Fibroblast of lung (primary cell): ENCODE results near the gene UPF3A. TPM values are rescaled to one million over a fixed set of nuclear protein-coding genes. Genes with fewer than 3 reads are reported as not detected.
"Not testable (repeated sequence)": the region's sequence is repeated elsewhere in the genome, so short reads cannot be mapped to it uniquely, and the experiment has no call there.

ENCODE experiments used
- DNase-seq, 2 donors: peaks; one replicate each; pipeline versions ENCODE4 v3.0.0 to v3.0.0-alpha.2; 2010; ENCODE audit warnings: low read depth in 2 of 2
- H2AFZ ChIP-seq: 2 replicates; pipeline ENCODE4 v1.5.1; 2012; ENCODE audit warnings: low read length, control low read depth, inconsistent platforms
- H3K27ac ChIP-seq: 2 replicates; pipeline ENCODE4 v1.5.1; 2011; ENCODE audit warnings: low read length, control low read depth; ENCODE audit not compliant: insufficient read depth
- H3K27me3 ChIP-seq: 2 replicates; pipeline ENCODE4 v1.5.1; 2011; ENCODE audit warnings: mild to moderate bottlenecking, low read length; ENCODE audit not compliant: control insufficient read depth, insufficient read depth
- H3K36me3 ChIP-seq: 2 replicates; pipeline ENCODE4 v1.5.1; 2011; ENCODE audit warnings: low read length; ENCODE audit not compliant: control insufficient read depth, insufficient read depth
- H3K4me1 ChIP-seq: 2 replicates; pipeline ENCODE4 v1.5.1; 2011; ENCODE audit warnings: low read length; ENCODE audit not compliant: control insufficient read depth, insufficient read depth; ENCODE audit errors: extremely low read depth
- H3K4me2 ChIP-seq: 2 replicates; pipeline ENCODE4 v1.5.1; 2011; ENCODE audit warnings: low read length, control low read depth; ENCODE audit not compliant: insufficient read depth; ENCODE audit errors: extremely low read depth
- H3K4me3 ChIP-seq, 4 experiments: fragments of 200-600 bp in 1 of 4; sonication (generic) in 1 of 4; replicated peaks in 1 of 4; 2 replicates each; pipeline ENCODE4 v1.5.1; 2011 to 2016; ENCODE audit warnings: low read length in 4 of 4, low read depth in 3 of 4, mild to moderate bottlenecking in 3 of 4, control low read depth in 2 of 4, inconsistent platforms in 1 of 4, mixed read lengths in 1 of 4; ENCODE audit not compliant: insufficient read depth in 1 of 4; ENCODE audit errors: control extremely low read depth in 1 of 4
- H3K79me2 ChIP-seq: 2 replicates; pipeline ENCODE4 v1.5.1; 2012; ENCODE audit warnings: mild to moderate bottlenecking, low read length, inconsistent platforms; ENCODE audit not compliant: control insufficient read depth, insufficient read depth
- H3K9ac ChIP-seq: 2 replicates; pipeline ENCODE4 v1.5.1; 2011; ENCODE audit warnings: mild to moderate bottlenecking, low read length, control low read depth; ENCODE audit not compliant: insufficient read depth
- H3K9me3 ChIP-seq: 2 replicates; pipeline ENCODE4 v1.5.1; 2012; ENCODE audit warnings: low read depth, low read length; ENCODE audit not compliant: control insufficient read depth, insufficient read depth
- H4K20me1 ChIP-seq: 2 replicates; pipeline ENCODE4 v1.5.1; 2011; ENCODE audit warnings: low read length; ENCODE audit not compliant: control insufficient read depth, insufficient read depth; ENCODE audit errors: extremely low read depth
- CTCF ChIP-seq, 2 donors: IDR thresholded peaks in 1 of 2; conservative IDR thresholded peaks in 1 of 2; 1 replicate in 1 of 2; 2 replicates in 1 of 2; pipeline ENCODE4 v1.5.1; 2011 to 2012; ENCODE audit warnings: low read length in 2 of 2, control low read depth in 1 of 2, inconsistent platforms in 1 of 2, low read depth in 1 of 2, mild to moderate bottlenecking in 1 of 2
- polyA plus RNA-seq, 2 donors: library from polyadenylated mRNA; depleted of rRNA in 1 of 2; stranded (reverse) in 1 of 2; unstranded in 1 of 2; fragments of >200 nt; gene quantifications; 2 replicates each; pipeline ENCODE4 v1.2.1, GENCODE V29; 2011 to 2012; ENCODE audit warnings: missing spikeins in 1 of 2
- total RNA-seq: library from RNA; depleted of rRNA; stranded (reverse); fragments of >200 nt; gene quantifications from 2 replicates; pipeline ENCODE4 v1.2.1, GENCODE V29; 2014

Gene UPF3A
- total and polyA plus RNA-seq, 2 donors (not counting 1 experiment from before 2014, with no cell fraction given) = 27.6 to 40.5 TPM

- not testable (repeated sequence) for DNase-seq
Measured at GRCh38 chr13:114352763-114353162, 71.4 kb downstream of the UPF3A start.

GRCh38 chr13:114353382-114353781, 72.0 kb downstream of the UPF3A start:
- not testable (repeated sequence) for H3K36me3 ChIP-seq, H3K9me3 ChIP-seq, H3K4me1 ChIP-seq, H2AFZ ChIP-seq, DNase-seq, H3K79me2 ChIP-seq, H3K4me2 ChIP-seq, H3K9ac ChIP-seq, H3K27me3 ChIP-seq, H4K20me1 ChIP-seq, H3K27ac ChIP-seq, H3K4me3 ChIP-seq

More at GRCh38 chr13:114352763-114353162, 71.4 kb downstream of the UPF3A start:
- not testable (repeated sequence) for H3K9ac ChIP-seq, H4K20me1 ChIP-seq, H3K27me3 ChIP-seq, H3K27ac ChIP-seq, H3K9me3 ChIP-seq, H3K79me2 ChIP-seq, H3K4me2 ChIP-seq, H3K36me3 ChIP-seq, H2AFZ ChIP-seq, H3K4me1 ChIP-seq, H3K4me3 ChIP-seq
- peak in 1 of 2 donors; percentile 18 for TF ChIP-seq CTCF (conservative IDR thresholded peaks at IDR 0.05 in 1 of 2, IDR thresholded peaks at IDR 0.05 in 1 of 2; ENCODE audit: low read depth in 1 of 2, low read length in 2 of 2)

Other genes starting within 250 kb of the UPF3A start
- 21.6 and 26.6 TPM in 2 replicates for gene RASA3, start 149.0 kb upstream of the UPF3A start, total RNA-seq
- gene RASA3, start 149.0 kb upstream of the UPF3A start, polyA plus RNA-seq = 31.1 and 34.1 TPM in 2 replicates
- gene CFAP97D2, start 102.3 kb upstream of the UPF3A start, total RNA-seq = not detected in 2 replicates
- not detected in 2 replicates for gene CFAP97D2, start 102.3 kb upstream of the UPF3A start, polyA plus RNA-seq
- 43.4 and 52.2 TPM in 2 replicates for gene CDC16, start 46.7 kb upstream of the UPF3A start, total RNA-seq
- gene CDC16, start 46.7 kb upstream of the UPF3A start, polyA plus RNA-seq = 76.9 and 101 TPM in 2 replicates
- gene CHAMP1, start 32.9 kb downstream of the UPF3A start, total RNA-seq = 10.8 and 14.5 TPM in 2 replicates
- 35.2 and 52.6 TPM in 2 replicates for gene CHAMP1, start 32.9 kb downstream of the UPF3A start, polyA plus RNA-seq